NCI-H2029 treated with DMSO at 0.1 percent for 48 hours (cell line): ENCODE data around the gene MAGEB17.
"Not testable (repeated sequence)": the region's sequence is repeated elsewhere in the genome, so short reads cannot be mapped to it uniquely, and the experiment has no call there.

Experiments used
- DNase-seq: peaks from one replicate; lab custom pipeline; 2025; lab: John Stamatoyannopoulos, UW

Gene MAGEB17, protein sequence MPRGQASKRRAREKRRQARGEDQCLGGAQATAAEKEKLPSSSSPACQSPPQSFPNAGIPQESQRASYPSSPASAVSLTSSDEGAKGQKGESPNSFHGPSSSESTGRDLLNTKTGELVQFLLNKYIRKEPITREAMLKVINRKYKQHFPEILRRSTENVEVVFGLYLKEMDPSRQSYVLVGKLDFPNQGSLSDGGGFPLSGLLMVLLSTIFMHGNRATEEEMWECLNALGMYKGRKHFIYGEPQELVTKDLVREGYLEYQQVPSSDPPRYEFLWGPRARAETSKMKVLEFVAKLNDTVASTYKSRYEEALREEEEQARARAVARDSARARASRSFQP

DNA sequence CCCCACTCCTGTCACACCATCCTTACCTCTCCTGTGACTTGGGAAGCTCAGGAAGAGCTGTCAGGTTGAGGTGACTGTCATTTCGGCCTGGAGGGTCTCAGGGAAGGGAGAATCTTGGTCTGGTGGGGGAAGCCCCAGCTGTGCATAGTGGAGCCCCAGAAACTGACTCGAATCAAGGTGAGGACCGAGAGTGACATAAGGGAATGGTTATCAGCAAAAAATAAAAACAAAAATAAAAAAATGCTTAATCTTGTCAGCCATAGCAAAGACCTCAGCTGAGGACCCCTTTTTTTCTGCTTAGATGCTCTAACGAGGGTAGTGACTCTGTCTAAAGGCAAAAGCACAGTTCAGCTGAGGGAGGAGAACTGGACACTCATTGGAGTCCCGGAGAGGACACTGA is at the start of gene MAGEB17:
Gene MAGEB17, plus strand, starts transcription at position 301 of the 400 bp plus-strand sequence. CDS start 2,902 bp downstream, outside the sequence.
- no peak for DNase-seq

DNA sequence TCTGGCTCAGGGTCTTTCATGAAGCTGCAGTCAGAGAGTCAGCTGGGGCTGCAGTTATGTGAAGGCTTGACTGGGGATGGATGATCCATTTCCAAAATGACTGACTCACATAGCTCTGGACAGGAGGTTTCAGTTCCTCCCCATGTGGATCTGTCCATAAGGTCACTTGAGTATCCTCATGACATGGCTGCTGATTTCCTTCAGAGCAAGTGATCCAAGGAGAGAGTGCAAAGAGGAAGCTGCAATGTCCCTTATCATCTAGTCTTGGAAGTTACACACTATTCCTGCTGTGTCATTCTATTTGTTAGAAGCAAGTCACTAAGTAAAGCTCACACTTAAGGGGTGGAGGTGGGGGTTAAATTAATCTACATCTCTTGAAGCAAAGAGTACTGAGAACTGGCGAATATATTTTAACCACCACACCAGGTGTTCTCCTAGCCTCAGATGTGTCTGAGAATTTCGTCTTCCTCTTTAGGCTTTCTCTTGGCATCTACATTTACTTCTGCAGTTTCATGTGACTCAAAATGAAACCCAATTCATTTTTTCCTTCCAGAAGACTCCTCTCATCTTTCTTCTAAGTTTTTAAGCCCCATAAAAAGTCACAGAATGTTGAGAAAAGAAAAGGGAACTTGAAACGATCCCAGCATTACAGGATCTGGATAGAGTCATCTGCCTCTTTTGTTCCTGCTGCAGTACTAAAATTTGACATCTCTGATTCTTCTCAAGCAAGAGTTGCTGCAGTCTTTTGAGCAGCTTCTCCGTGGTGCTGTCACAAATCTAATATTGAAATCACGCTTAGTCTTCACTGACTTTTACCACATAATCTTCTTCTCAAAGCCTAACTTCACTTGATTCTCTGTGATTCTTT is 47.7 kb upstream of the MAGEB17 start:
- DNase-seq = no peak

DNA sequence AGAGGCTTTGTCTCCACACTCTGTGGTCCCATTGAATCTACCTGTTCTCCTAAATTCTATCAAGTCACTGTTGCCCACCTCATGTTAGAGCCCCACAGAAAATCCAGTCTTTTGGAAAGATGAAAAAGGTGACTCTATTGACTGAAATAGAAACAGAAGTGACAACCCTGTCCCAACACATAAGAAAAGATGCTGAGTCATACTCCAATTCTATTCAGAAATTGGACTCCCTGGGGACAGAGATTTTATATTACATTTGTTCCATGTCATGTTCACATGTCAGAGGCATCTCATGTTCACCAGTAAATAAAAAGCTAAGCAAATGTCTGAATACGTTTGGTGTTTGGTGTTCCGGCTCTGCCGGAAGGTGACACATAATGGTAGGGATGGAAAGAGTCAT is 46.9 kb upstream of the MAGEB17 start:
- no peak for DNase-seq

DNA sequence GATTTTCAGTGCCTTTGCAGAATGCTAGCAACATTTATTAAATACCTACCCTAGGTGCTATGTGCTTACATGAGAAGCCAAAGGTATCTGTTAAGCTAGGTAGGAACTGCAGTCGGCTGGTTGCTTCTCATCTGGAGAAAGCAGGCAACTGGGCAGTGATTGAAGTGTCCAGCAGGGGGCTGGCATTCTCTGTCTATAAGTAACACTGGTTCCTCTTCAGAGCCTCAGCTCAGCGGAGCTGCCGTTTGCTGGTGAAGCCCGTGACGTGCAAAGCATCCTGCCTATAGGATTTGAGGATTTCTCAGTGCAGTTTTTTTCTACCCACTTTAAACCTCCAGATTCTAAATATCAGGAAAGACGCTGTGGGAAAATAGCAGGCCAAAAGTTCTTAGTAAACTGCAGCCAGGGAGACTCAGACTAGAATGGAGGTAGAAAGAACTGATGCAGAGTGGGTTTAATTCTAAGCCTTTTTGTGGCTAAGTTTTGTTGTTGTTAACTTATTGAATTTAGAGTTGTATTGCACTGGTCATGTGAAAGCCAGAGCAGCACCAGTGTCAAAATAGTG is 44.0 kb upstream of the MAGEB17 start, which contains the start of gene GRPR:
Gene GRPR, plus strand, starts transcription at position 344 of the 565 bp plus-strand sequence. CDS start 389 bp downstream, outside the sequence.
- DNase-seq = peak; percentile 19

DNA sequence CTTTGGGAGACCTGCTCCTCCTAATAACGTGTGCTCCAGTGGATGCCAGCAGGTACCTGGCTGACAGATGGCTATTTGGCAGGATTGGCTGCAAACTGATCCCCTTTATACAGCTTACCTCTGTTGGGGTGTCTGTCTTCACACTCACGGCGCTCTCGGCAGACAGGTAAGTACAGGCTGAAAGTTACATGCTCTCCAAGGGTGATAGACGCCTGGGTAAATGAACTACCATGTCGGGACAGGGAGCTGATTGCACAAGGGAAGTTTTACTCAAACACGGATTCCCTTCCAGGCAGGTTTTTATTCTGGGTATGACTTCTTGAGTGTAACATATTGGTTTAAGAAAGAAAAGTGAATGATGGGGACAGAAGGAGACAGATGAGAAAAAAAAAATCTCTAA is 43.1 kb upstream of the MAGEB17 start:
- no peak for DNase-seq

DNA sequence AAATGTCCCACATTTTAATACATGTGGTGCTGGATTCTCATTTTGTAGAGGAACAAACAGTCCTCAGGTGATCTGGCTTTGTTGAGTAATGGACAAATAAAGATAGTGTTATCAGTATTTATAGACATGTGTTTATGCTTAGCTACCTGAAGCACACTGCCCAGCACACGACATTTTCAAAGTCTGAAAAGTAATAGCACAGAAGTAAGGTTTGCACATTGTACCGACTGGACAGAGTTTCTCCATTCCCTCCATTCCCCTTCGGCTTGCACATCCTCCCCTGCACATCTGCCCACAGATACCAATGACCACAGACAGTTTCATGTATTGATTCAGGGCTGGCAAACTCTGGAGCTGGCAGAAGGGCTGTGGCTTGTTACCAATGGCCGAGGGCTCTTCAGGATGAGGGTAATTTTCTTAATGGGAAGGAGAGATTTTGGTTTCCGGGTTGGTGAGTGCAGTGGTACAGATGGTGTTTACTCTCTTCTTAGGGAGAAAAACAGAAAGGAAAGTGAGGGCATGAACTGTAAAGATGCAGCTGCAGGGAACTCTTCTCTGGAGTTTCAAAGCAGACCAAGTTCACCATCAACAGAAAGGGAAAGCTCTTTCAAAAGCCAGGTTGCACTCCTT is 41.6 kb upstream of the MAGEB17 start:
- DNase-seq = no peak

DNA sequence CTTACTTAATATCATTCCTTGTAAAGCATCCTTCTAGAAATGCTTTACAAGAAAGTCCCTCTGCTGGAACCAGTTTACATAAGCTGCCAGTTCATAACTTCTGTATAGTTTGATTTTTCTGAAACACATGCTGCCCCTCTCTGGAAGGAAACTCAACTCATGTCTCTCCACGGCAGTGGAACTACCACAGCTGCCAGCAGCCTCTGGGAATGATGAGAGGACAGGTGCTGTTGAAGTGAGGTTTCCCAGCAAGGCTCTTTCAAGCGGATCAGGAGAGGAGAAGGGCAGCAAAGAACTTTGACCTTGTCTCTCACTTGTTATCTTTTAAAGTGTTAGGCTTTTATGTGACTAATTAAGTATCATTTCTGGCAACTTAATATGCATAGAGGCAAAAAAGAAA is 36.6 kb upstream of the MAGEB17 start:
- no peak for DNase-seq

DNA sequence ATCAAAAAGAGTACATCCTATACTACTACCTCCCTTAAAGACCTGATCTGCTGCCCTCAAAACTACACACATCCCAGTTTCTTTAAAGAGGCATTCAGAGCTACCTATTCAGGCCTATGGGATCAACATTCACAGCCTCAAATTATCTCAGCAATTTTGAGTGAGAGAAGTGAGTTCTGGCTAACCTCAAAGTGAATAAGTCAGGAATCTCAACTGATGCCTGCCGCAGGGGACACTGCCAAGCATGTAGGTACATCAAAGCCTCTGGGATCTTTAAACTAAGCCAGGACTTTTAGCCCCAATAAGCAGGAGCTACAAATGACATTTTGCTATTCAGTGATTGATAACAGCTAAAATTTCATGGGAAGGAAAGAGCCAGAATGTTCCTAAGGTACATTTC is 32.3 kb upstream of the MAGEB17 start:
- no peak for DNase-seq

DNA sequence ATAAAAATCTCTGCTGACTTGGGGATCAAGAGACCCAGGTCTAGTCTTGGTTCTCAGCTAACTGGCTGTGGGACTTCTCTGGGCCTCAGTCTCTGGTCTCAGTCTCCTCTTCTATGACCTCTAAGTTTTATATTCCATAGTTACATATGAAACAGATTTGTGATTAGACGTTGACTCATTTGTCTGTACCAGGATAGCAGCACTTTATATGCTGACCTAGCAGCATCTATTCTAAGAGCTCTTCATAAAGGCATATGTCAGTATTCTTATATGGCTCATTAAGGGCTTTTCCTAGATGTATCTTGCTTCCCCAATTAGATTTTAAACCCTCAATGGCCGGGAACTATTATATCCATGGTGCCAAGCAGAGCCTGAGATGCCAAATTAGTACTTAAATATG is 31.2 kb upstream of the MAGEB17 start:
- no peak for DNase-seq

DNA sequence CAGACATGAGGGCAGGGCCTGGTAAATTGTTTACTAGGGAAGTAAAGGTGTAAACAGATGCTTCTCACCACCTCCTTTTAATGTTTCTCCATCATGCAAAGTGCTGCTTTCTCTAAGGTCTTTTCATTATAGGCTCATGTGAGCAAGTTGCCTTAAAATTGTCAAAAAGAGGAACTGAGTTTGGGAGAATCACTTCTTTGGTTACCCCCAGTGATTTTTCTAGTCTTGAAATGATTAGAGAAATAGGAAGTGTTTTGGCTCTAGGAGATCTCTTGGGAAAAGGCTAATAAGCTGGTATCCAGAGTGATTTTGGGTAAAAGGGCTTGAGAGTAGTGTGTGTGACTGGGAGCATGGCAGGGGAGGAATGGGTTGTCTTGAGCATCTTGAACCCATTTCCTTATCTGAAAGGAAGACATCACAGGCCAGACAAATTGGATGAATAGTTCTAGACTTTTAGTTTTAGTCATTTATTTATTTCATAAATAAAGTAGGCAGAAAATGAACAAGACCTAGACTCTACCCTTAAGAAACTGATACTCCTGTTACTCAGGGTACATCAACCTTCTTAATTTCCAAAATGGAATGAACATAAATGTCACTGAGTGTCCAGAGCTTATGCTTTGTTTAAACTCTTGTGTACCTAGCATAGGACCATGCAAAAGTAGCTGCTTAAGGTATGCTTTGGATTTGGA is 29.7 kb upstream of the MAGEB17 start:
- DNase-seq = no peak

DNA sequence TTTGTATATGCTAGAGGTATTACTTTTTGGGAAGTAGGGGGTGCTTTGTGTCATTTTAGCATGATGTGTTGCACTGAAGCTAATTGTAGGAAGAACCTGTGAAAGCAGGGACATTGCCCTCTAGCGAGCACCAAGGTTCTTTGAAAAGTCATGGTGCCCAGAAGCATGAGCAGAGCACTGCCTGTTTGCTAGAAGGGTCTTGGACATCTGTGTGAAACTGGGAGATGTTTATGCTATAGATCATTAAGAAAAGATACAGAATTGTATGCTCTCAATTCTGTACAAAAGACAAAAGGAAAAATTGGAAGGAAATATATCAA is 29.2 kb upstream of the MAGEB17 start:
- no peak for DNase-seq

DNA sequence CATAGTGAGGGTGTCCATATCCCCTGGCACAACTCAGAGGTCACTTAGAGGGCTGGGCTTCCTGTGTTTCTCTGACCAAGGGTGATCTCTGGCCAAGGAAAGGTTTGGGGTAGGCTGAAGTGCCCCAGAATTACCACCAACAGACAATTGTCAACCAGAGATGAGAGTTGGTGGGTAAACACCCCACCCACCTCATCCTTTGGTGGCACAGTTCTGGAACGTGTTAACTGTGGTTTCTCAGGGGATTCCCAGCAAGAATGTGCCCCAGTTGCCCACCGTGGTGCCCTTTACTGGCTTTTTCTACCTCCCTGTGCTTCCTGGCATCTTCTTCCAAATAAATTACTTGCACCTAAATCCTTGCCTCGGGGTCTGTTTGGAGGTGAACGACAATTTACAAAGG is 26.8 kb upstream of the MAGEB17 start:
- DNase-seq = no peak

DNA sequence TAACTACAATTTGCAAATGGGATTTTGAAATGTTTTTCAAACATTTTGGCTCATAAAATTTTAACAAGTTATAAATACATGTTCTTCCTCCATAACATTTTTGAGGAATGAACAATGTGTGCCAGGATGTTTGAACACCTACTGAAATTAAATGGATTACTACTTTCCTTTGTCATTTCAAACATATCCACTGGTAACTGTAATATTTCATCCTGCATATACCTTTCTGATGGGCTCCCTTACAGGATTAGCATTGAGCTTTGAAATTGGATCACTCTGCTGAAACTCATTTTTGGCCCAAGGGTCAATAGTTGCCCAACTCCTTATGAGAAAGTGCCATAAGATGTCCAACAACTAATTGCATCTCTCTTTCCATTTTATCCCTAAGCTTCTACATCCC is 26.3 kb upstream of the MAGEB17 start:
- no peak for DNase-seq

DNA sequence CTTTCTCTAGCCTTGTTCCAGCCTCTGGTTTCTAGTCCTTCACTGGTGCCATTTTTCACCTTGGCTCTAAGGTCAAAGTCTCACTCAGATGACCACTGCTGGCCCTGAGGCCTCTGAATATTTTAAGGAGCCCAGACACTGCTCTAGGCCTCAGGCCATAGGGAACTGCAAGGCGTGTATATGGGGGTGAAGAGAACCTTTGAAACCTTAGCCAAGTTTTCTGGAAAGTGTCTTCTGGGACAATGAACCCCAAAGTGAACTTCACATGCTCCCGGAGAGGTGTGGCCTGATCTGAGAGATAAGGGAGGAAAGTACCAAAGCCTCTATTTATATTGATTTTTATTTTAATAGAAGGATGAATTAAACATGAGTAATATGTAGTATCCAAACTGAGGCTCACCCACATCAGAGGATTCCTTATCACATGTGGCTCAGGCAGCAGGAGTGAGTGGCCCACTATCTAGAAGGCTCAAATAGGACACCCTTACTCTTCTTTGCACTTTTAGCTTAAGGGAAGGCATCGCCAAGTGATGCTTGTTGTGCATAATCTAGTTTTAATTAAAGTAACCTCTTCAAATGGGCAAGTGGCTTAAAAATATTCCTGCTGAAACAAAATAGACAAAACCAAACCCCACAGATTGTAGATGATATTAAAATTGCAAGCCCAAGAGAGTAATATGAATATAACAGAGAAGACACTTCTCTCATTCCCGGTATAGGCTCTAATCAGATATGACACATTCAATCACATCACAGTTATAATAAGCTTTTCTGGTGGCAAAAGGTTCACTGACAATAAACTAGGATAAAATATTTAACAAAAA is 25.6 kb upstream of the MAGEB17 start:
- no peak for DNase-seq

DNA sequence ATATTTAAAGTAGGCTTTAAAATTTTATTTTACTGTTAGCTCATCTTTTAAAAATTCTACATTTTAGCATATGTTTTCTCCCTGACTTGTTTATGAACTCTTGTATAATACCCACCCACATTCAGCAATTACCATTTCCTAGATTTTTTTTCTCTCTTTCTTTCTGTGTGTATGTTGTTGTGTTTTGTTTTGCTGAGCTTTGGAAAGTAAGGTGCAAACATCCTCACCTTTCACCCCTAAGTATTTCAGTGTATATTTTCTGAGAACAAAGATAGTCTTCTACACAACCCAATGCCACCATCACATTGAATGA is 25.1 kb upstream of the MAGEB17 start:
- no peak for DNase-seq

DNA sequence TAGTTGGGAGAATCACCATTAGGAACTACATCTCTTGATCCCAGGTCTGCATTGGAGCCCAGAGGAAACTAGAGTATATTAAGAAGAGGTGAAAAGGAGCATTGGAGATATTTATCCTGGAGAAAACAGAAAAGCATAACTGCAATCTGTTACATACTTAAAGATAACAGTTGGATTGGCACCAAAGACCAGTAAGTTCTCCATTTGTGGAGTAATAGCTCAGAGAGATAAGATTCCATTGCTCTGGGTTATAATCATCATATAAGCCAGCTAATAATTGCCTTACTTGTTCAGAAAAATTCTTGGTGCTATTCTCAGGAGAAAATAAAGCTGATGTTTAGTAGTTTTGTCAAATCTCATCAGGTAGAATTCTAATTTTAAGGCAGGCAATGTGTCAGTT is 23.3 kb upstream of the MAGEB17 start:
- DNase-seq = no peak

DNA sequence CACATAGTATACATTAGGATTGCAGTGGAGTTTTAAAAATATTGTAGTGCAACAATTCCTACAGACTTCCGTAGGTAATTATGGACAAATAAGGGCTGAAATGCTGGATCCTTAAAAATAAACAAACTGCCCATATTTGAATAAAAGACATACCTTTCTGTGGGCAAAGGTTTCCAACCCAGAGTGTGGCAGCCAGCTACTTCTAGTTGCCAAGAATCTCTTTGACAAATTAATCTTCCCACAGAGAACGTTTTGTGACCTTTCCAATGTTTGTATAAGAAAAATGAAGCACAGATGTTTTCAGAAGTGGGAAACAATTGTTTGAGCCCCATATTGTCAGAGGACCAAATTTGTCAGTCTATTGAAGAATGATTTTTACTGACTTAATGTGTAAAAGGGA is 22.9 kb upstream of the MAGEB17 start:
- DNase-seq = no peak

DNA sequence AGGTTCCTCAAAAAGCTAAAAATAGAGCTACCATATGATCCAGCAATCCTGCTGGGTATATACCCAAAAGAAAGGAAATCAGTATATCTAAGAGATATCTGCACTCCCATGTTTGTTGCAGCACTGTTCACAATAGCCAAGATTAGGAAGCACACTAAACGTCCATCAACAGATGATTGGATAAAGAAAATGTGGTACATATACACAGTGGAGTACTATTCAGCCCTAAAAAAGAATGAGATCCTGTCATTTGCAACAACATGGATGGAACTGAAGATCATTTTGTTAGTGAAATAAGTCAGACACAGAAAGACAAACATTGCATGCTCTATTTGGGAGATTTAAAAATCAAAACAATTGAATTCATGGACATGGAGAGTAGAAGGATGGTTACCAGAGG is 22.2 kb upstream of the MAGEB17 start:
- not testable (repeated sequence) for DNase-seq

DNA sequence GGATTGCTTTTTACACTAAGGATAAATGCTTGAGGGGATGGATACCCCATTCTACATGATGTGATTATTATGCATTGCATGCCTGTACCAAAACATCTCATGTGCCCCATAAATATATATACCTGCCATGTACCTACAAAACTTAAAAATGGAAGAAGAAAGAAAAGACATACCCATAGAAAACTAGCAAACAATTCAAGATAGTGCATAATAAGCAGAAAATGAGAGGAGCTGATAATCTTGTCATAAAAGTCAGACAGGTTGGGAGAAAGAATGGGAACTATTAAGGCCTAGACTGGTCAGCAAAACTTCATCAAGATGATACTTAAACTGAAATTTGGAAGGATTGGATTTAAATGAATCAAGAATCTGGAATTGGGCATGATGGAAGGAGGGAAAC is 21.6 kb upstream of the MAGEB17 start:
- no peak for DNase-seq

DNA sequence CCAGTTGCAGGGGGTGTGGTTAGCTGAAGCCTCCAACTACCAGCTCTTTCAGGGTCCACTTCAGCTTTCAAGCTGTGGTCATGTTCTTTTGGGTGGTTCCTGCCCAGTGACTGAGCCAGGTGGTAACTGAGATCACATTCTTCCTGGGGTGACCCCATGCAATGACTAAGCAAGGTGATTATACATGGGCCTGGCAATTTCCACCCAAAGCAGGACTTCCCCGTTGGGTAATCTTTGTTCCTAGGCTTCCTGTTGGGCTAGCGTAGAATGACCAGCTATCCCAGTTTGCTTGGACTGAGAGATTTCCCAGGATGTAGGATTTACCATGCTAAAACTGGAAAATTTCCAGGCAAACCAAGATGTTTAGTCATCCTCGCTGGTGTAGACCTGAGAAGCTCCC is 18.4 kb upstream of the MAGEB17 start:
- DNase-seq = no peak

DNA sequence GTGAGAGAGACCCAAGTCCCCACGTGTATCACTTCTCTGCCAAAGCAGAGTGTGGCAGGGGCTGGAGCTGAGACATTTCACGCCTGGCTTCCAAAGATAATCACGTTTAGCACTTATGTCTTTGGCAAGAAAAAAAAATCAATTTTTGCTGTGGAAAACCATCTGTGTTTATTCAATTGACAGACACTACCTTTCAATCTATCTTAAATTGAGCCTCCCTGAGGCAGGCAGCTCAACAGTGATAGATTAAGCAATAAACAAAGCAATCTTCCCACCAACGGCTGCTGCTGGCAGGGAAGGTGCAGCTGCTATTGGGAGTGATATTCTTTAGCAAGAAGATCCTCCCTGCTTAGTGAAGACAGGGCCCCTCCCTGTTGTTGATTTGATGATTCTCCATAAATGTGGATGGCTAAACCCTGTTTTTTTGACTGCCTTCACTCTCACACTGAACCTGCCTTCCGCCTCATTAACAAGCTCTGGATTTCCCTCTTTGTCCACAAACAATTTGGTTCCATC is 11.6 kb upstream of the MAGEB17 start:
- DNase-seq = no peak
